HL-60 (cell line): ENCODE results near the gene LILRB4.

Experiments used
- DNase-seq, 2 experiments: peaks; one replicate each; pipeline ENCODE4 v3.0.0-alpha.2; 2010 to 2020; ENCODE audit warnings: low read depth in 1 of 2, low spot score in 1 of 2
- H3K27ac ChIP-seq: fragments of 250-450 bp; sonication (Bioruptor Pico); replicated peaks from 2 replicates; pipeline ENCODE4 v1.5.1; 2020; ENCODE audit warnings: mild to moderate bottlenecking, moderate library complexity
- H3K27me3 ChIP-seq: fragments of 250-450 bp; sonication (Bioruptor Pico); 2 replicates; pipeline ENCODE4 v1.5.1; 2021; ENCODE audit warnings: mild to moderate bottlenecking, moderate library complexity; ENCODE audit not compliant: insufficient read depth, poor library complexity, severe bottlenecking
- H3K4me3 ChIP-seq: replicated peaks from 2 replicates; pipeline ENCODE4 v1.5.1; 2011; ENCODE audit warnings: mild to moderate bottlenecking, control low read depth, low read length; ENCODE audit not compliant: insufficient read depth
- GABPA ChIP-seq: IDR thresholded peaks from 2 replicates; pipeline ENCODE4 v1.6.1; 2012; ENCODE audit warnings: low read depth
- POLR2AphosphoS5 ChIP-seq: IDR thresholded peaks from 2 replicates; pipeline ENCODE4 v1.6.1; 2012; ENCODE audit warnings: low read depth
- REST ChIP-seq: IDR thresholded peaks from 2 replicates; pipeline ENCODE4 v1.6.1; 2012; ENCODE audit warnings: low read depth; ENCODE audit not compliant: insufficient replicate concordance
- SPI1 ChIP-seq: IDR thresholded peaks from 2 replicates; pipeline ENCODE4 v1.6.1; 2012; ENCODE audit warnings: low read depth, mild to moderate bottlenecking, borderline replicate concordance
- TF ChIP-seq, protein P1 (sequence below): IDR thresholded peaks from one replicate; pipeline ENCODE4 v1.5.1; 2011; ENCODE audit warnings: low read length, control low read depth, inconsistent platforms; ENCODE audit not compliant: insufficient read depth

The LILRB4 gene

GRCh38 chr19:54670576-54671357 is 8.0 kb downstream of the LILRB4 start:
- H3K4me3 ChIP-seq = no peak overlapping the region

DNA sequence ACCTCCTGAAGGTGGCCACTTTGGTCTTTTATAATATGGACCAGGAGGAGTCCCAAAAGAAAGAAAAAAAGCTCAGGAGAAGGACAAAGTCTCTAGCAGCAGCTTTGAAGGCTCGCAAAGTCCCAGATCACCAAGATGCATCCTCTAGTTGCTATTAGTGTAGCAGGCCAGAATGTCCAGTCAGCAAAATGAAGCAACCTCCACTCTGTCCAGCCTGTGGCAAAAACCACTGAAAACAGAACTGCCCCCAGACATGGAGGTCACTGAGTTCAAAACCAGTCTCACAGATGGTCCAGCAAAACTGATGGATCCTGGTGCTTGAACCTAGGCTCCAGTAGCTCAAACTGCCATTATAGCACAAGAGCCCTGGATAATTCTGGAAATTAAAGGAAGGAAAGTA is 10.4 kb downstream of the LILRB4 start:
- no peak for DNase-seq
- no peak overlapping the region for H3K4me3 ChIP-seq
- TF ChIP-seq, protein P1, sequence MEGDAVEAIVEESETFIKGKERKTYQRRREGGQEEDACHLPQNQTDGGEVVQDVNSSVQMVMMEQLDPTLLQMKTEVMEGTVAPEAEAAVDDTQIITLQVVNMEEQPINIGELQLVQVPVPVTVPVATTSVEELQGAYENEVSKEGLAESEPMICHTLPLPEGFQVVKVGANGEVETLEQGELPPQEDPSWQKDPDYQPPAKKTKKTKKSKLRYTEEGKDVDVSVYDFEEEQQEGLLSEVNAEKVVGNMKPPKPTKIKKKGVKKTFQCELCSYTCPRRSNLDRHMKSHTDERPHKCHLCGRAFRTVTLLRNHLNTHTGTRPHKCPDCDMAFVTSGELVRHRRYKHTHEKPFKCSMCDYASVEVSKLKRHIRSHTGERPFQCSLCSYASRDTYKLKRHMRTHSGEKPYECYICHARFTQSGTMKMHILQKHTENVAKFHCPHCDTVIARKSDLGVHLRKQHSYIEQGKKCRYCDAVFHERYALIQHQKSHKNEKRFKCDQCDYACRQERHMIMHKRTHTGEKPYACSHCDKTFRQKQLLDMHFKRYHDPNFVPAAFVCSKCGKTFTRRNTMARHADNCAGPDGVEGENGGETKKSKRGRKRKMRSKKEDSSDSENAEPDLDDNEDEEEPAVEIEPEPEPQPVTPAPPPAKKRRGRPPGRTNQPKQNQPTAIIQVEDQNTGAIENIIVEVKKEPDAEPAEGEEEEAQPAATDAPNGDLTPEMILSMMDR = no peak
- TF ChIP-seq SPI1 (no peak), REST (no peak), GABPA (no peak), POLR2AphosphoS5 (no peak)
- peaks cover 5% of the 10 kb centered on the region for H3K27me3 ChIP-seq
- no peak overlapping the region for H3K27ac ChIP-seq

More at GRCh38 chr19:54670576-54671357, 8.0 kb downstream of the LILRB4 start:
- Histone ChIP-seq H3K27me3 (peaks cover 5% of the 10 kb centered on the region), H3K27ac (no peak overlapping the region)
- no peak for DNase-seq
- TF ChIP-seq SPI1 (peak; percentile 22; the same call in 1 of the 2 replicates), REST (no peak), GABPA (no peak)
- TF ChIP-seq, protein P1 = no peak

DNA sequence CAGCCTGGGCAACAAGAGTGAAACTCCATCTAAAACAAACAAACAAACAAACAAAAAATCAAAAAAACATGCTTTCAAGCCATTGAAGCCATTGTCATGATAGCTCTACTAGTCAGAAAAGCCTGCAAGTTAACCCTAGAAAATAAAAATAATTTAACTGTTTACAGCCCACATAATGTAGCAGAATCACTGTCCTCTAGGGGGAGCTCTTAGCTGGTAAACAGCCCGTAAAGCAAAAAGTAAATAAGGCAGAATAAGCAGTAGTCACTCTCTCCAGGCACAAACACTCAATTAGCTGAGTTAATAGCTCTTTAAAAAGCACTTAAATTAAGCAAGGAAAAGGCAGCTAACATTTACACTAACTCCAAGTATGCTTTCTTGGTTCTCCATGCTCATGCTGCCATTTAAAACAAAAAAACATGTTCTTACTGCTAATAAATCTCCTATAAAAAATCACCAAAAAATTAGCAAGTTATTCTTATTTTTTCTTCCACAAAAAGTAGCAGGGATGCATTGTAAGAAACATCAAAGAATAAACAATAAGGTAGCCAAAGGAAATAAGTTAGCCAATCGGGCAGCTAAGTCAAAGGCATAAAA is 11.3 kb downstream of the LILRB4 start:
- DNase-seq = peak in 1 of 2 experiments; percentile 39
- TF ChIP-seq SPI1 (no peak), GABPA (no peak)
- TF ChIP-seq, protein P1 = peak; percentile 77

More for the DNA sequence above, 11.3 kb downstream of the LILRB4 start:
- Histone ChIP-seq H3K4me3 (no peak overlapping the region), H3K27ac (no peak overlapping the region), H3K27me3 (peaks cover 5% of the 10 kb centered on the region)
